ENCODE measurements around the gene GPANK1. TPM values are rescaled to one million over a fixed set of nuclear protein-coding genes. Genes with fewer than 3 reads are reported as not detected.

Gene GPANK1
- total and polyA plus RNA-seq, 2 of the 13 experiments (the other 11 are each of a cell fraction or from before 2014, with no cell fraction given), result 15.4 to 22.8 TPM

GRCh38 chr6:31619805-31620585 is 44.8 kb downstream of the GPANK1 start (continued):
- TF ChIP-seq THYN1 (CRISPR knock-in tag; IDR thresholded peaks at IDR 0.05; ENCODE audit: borderline replicate concordance, low read depth) (0 out of 2 replicates have a peak, but pooled peaks have one; percentile 45), THAP8 (CRISPR knock-in tag; IDR thresholded peaks at IDR 0.05; ENCODE audit: borderline replicate concordance) (no peak), ZNF24 (IDR thresholded peaks at IDR 0.05) (no peak), ZNF816 (CRISPR knock-in tag; IDR thresholded peaks at IDR 0.05; ENCODE audit: borderline replicate concordance) (peak; percentile 31), ZNF768 (CRISPR knock-in tag; IDR thresholded peaks at IDR 0.05) (no peak; the same call in 1 of the 2 replicates), ZNF556 (CRISPR knock-in tag; IDR thresholded peaks at IDR 0.05; ENCODE audit: borderline replicate concordance) (no peak), HDAC1 (CRISPR knock-in tag; IDR thresholded peaks at IDR 0.05) (peak; percentile 83), ZHX2 (IDR thresholded peaks at IDR 0.05; ENCODE audit: low read depth) (peak; percentile 90), ZHX2 (CRISPR knock-in tag; IDR thresholded peaks at IDR 0.05; ENCODE audit: borderline replicate concordance) (peak; percentile 80; the same call in 1 of the 2 replicates), ZNF660 (CRISPR knock-in tag; IDR thresholded peaks at IDR 0.05; ENCODE audit: borderline replicate concordance, low read depth) (no peak), PLRG1 (conservative IDR thresholded peaks at IDR 0.05) (no peak), BORCS8-MEF2B (CRISPR knock-in tag; IDR thresholded peaks at IDR 0.05) (peak; percentile 93), ZNF784 (CRISPR knock-in tag; IDR thresholded peaks at IDR 0.05; ENCODE audit: borderline replicate concordance) (peak; percentile 20; the same call in 1 of the 2 replicates), FOXO1 (CRISPR knock-in tag; IDR thresholded peaks at IDR 0.05) (no peak), IKZF1 (IDR thresholded peaks at IDR 0.05) (no peak)
- TF ChIP-seq, protein P1, sequence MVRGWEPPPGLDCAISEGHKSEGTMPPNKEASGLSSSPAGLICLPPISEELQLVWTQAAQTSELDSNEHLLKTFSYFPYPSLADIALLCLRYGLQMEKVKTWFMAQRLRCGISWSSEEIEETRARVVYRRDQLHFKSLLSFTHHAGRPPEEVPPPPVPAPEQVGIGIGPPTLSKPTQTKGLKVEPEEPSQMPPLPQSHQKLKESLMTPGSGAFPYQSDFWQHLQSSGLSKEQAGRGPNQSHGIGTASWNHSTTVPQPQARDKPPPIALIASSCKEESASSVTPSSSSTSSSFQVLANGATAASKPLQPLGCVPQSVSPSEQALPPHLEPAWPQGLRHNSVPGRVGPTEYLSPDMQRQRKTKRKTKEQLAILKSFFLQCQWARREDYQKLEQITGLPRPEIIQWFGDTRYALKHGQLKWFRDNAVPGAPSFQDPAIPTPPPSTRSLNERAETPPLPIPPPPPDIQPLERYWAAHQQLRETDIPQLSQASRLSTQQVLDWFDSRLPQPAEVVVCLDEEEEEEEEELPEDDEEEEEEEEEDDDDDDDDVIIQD (CRISPR knock-in tag; IDR thresholded peaks at IDR 0.05; ENCODE audit: low read depth), result peak; percentile 78; the same call in 1 of the 2 replicates
- TF ChIP-seq, protein P2, sequence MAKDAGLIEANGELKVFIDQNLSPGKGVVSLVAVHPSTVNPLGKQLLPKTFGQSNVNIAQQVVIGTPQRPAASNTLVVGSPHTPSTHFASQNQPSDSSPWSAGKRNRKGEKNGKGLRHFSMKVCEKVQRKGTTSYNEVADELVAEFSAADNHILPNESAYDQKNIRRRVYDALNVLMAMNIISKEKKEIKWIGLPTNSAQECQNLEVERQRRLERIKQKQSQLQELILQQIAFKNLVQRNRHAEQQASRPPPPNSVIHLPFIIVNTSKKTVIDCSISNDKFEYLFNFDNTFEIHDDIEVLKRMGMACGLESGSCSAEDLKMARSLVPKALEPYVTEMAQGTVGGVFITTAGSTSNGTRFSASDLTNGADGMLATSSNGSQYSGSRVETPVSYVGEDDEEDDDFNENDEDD (CRISPR knock-in tag; IDR thresholded peaks at IDR 0.05; ENCODE audit: borderline replicate concordance), result peak; percentile 97

All from HepG2 (cell line).